Uterus (tissue), 4 donors: Measurements from ENCODE around the gene VCAM1. TPM values are rescaled to one million over a fixed set of nuclear protein-coding genes. Genes with fewer than 3 reads are reported as not detected.
A peak's percentile ranks its signal among the peaks of the same experiment; 100 is the strongest.

Source experiments
- DNase-seq, 2 donors: peaks; one replicate each; pipeline ENCODE4 v3.0.0-alpha.2; 2019 to 2020
- H3K27ac ChIP-seq, 2 donors: fragments of 200-600 bp; sonication (generic); 1 replicate in 1 of 2; 2 replicates in 1 of 2; pipeline ENCODE4 v1.5.1; 2016 to 2018
- H3K27me3 ChIP-seq, 2 donors: fragments of 200-600 bp; sonication (generic); one replicate each; pipeline ENCODE4 v1.5.1; 2018 to 2019; ENCODE audit warnings: control low read depth in 1 of 2
- H3K36me3 ChIP-seq, 2 donors: fragments of 200-600 bp; sonication (generic); one replicate each; pipeline ENCODE4 v1.5.1; 2019; ENCODE audit warnings: control low read depth in 1 of 2
- H3K4me1 ChIP-seq, 2 donors: fragments of 200-600 bp; sonication (generic); one replicate each; pipeline ENCODE4 v1.5.1; 2018 to 2019; ENCODE audit warnings: control low read depth in 1 of 2
- H3K4me3 ChIP-seq, 2 donors: fragments of 200-600 bp; sonication (generic); 1 replicate in 1 of 2; 2 replicates in 1 of 2; pipeline ENCODE4 v1.5.1; 2018 to 2019; ENCODE audit warnings: mild to moderate bottlenecking in 1 of 2
- H3K9me3 ChIP-seq, 2 donors: fragments of 200-600 bp; sonication (generic); one replicate each; pipeline ENCODE4 v1.5.1; 2019; ENCODE audit warnings: control low read depth in 1 of 2
- CTCF ChIP-seq, 4 experiments: fragments of 200-600 bp in 2 of 4; fragments of 450-650 bp in 2 of 4; sonication (generic) in 2 of 4; IDR thresholded peaks; one replicate each; pipeline ENCODE4 v1.5.1; 2016 to 2019; ENCODE audit warnings: antibody characterized with exemption in 4 of 4, mild to moderate bottlenecking in 2 of 4, moderate library complexity in 1 of 4
- POLR2A ChIP-seq, 2 donors: fragments of 450-650 bp; IDR thresholded peaks; one replicate each; pipeline ENCODE4 v1.6.1; 2016; ENCODE audit warnings: antibody characterized with exemption in 2 of 2, mild to moderate bottlenecking in 1 of 2, moderate library complexity in 1 of 2
- intact Hi-C: fragments of 100-400 bp; cut with DNase I; formaldehyde crosslinking; loops from one replicate; pipeline ENCODE4 v1.15.1; 2023; ENCODE audit warnings: low total_unique reads
- total RNA-seq, 4 donors: library from RNA; depleted of rRNA in 3 of 4; stranded (reverse); fragments of >200 nt in 3 of 4; gene quantifications; one replicate each; pipeline versions ENCODE4 v1.1.0 to v1.2.4, GENCODE V29; 2014 to 2023
- donor health status: DM: yes; HTN: yes; CAD: no.

The VCAM1 gene
- total RNA-seq, 4 donors from 2014 or later: 4.4 to 46.8 (median 9.7) TPM

- H3K27ac ChIP-seq: peak overlapping the region; percentile 22 to 49
- peak; percentile 55 to 62 for DNase-seq
- intact Hi-C loops: no loop called here
Measured at GRCh38 chr1:100721526-100722207, 2.1 kb downstream of the VCAM1 start.

DNA sequence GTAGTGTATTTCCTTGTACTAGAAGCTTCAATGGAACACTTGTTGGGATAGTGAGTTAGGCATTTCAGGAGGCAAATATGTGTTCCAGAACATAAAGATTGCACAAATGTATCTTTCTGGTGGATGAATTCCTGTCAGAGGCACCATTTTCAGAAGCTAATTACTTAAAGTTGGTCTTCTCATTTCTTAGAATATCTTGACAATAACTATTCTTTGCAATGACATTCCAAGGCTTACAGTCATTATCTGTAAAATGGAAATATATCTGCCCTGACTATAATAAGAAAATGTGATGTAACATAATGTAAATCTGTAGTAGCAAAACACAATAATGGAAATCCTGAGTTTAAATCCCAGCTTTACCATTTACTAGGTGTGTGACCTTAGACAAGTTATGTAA, 2.7 kb downstream of the VCAM1 start:
- Histone ChIP-seq H3K4me3 (peak overlapping the region in 1 of 2 donors; percentile 17), H3K27me3 (no peaks in the 10 kb centered on the region), H3K36me3 (no peaks in the 10 kb centered on the region), H3K4me1 (peaks cover 0 to 2% of the 10 kb centered on the region in 2 donors), H3K27ac (no peak overlapping the region), H3K9me3 (no peaks in the 10 kb centered on the region)
- TF ChIP-seq POLR2A (IDR thresholded peaks at IDR 0.05) (no peak), CTCF (IDR thresholded peaks at IDR 0.05) (no peak)
- no peak for DNase-seq
- intact Hi-C loops: no loop called here

More at GRCh38 chr1:100721526-100722207, 2.1 kb downstream of the VCAM1 start:
- H3K36me3 ChIP-seq: no peaks in the 10 kb centered on the region
- no peaks in the 10 kb centered on the region for H3K9me3 ChIP-seq
- no peaks in the 10 kb centered on the region for H3K27me3 ChIP-seq
- peak overlapping the region in 1 of 2 donors; percentile 17 for H3K4me3 ChIP-seq
- H3K4me1 ChIP-seq: peaks cover 0 to 2% of the 10 kb centered on the region in 2 donors
- TF ChIP-seq CTCF (IDR thresholded peaks at IDR 0.05) (no peak), POLR2A (IDR thresholded peaks at IDR 0.05) (no peak)

GRCh38 chr1:100724281-100724680, 4.7 kb downstream of the VCAM1 start:
- TF ChIP-seq CTCF (IDR thresholded peaks at IDR 0.05) (no peak), POLR2A (IDR thresholded peaks at IDR 0.05) (no peak)
- no peak overlapping the region for H3K4me3 ChIP-seq
- H3K4me1 ChIP-seq: no peaks in the 10 kb centered on the region
- no peak for DNase-seq
- no peaks in the 10 kb centered on the region for H3K27me3 ChIP-seq
- H3K27ac ChIP-seq: no peak overlapping the region
- H3K36me3 ChIP-seq: no peaks in the 10 kb centered on the region
- no peaks in the 10 kb centered on the region for H3K9me3 ChIP-seq
- intact Hi-C loops: no loop called here

DNA sequence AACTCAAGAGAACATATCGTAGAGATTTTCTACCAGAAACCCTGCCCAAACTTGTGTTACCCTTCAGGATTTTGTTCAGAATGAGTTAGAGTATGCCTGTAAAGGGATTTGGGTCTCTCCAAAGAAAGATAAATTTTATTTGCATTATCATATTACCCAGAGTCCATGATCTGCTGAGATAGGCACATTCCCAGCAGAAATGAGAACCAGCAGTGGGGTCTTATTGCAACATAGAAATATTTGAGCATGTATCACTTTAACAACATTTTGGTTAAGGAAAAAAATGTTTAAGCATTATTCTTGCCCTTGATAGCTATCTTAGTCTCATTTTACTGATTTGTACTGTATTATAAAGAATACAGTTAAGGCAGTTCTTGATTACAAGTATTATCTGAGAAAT, 10.6 kb downstream of the VCAM1 start:
- no peak for DNase-seq
- TF ChIP-seq CTCF (IDR thresholded peaks at IDR 0.05) (no peak), POLR2A (IDR thresholded peaks at IDR 0.05) (no peak)
- Histone ChIP-seq H3K9me3 (no peaks in the 10 kb centered on the region), H3K27ac (no peak overlapping the region), H3K36me3 (no peaks in the 10 kb centered on the region), H3K27me3 (no peaks in the 10 kb centered on the region), H3K4me3 (no peak overlapping the region), H3K4me1 (no peaks in the 10 kb centered on the region)
- intact Hi-C loops: no loop called here

DNA sequence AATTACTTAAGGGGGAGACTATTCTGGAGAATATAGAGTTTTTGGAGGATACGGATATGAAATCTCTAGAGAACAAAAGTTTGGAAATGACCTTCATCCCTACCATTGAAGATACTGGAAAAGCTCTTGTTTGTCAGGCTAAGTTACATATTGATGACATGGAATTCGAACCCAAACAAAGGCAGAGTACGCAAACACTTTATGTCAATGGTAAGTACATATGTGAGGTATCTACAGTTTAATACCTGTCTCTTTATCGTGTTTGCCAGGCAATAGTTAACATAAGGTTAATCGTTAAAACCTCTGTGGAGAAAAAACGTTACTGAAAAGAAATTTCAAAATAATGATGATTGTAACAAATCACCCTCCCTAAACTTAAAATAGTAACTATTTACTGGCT, 11.8 kb downstream of the VCAM1 start:
- H3K27me3 ChIP-seq: no peaks in the 10 kb centered on the region
- H3K27ac ChIP-seq: no peak overlapping the region
- H3K9me3 ChIP-seq: no peaks in the 10 kb centered on the region
- no peak for TF ChIP-seq POLR2A (IDR thresholded peaks at IDR 0.05)
- no peak for TF ChIP-seq CTCF (IDR thresholded peaks at IDR 0.05)
- no peak for DNase-seq
- intact Hi-C loops: no loop called here
- no peaks in the 10 kb centered on the region for H3K4me1 ChIP-seq
- H3K36me3 ChIP-seq: no peaks in the 10 kb centered on the region
- H3K4me3 ChIP-seq: no peak overlapping the region
